H1 (cell line): ENCODE data around the gene PILRB. TPM values are rescaled to one million over a fixed set of nuclear protein-coding genes. Genes with fewer than 3 reads are reported as not detected.

Experiments
- CTCF ChIA-PET: fragments of 300-600 bp; sonication (Branson Sonifier 250); formaldehyde crosslinking; loops from one replicate; lab custom pipeline; 2021; ENCODE audit not compliant: partially characterized antibody; lab: Charles Lee
- POLR2A ChIA-PET: fragments of 300-600 bp; sonication (Branson Sonifier 250); formaldehyde crosslinking; loops from one replicate; lab custom pipeline; 2021; ENCODE audit warnings: inconsistent platforms; ENCODE audit not compliant: partially characterized antibody; lab: Charles Lee
- DNase-seq, 2 experiments: peaks; one replicate each; pipeline versions ENCODE4 v3.0.0 to v3.0.0-alpha.2; 2010 to 2022; ENCODE audit warnings: low spot score in 2 of 2, low read depth in 1 of 2, mixed read lengths in 1 of 2
- FAIRE-seq: peaks from 2 replicates; lab custom pipeline; 2011; peaks lifted over from hg19 to GRCh38; lab: Jason Lieb, UNC
- H2AFZ ChIP-seq: 2 replicates; pipeline ENCODE4 v1.8.1; 2012; ENCODE audit warnings: low read length, inconsistent platforms
- H2AK5ac ChIP-seq: 2 replicates; pipeline ENCODE4 v1.6.1; 2013; ENCODE audit warnings: low read depth, low read length
- H2BK120ac ChIP-seq: replicated peaks from 2 replicates; pipeline ENCODE3; 2013; ENCODE audit warnings: low read depth, low read length, inconsistent platforms
- H2BK12ac ChIP-seq: 2 replicates; pipeline ENCODE4 v1.6.1; 2013; ENCODE audit warnings: low read depth, low read length
- H2BK15ac ChIP-seq: 2 replicates; pipeline ENCODE4 v1.6.1; 2013; ENCODE audit warnings: low read length
- H2BK20ac ChIP-seq: 2 replicates; pipeline ENCODE4 v1.6.1; 2013; ENCODE audit warnings: low read length
- H2BK5ac ChIP-seq: 2 replicates; pipeline ENCODE4 v1.6.1; 2013; ENCODE audit warnings: low read depth, low read length
- H3K14ac ChIP-seq: 2 replicates; pipeline ENCODE4 v1.6.1; 2013; ENCODE audit warnings: inconsistent platforms; ENCODE audit not compliant: insufficient read length
- H3K18ac ChIP-seq: 2 replicates; pipeline ENCODE4 v1.6.1; 2013; ENCODE audit warnings: low read length; ENCODE audit errors: extremely low read depth
- H3K23ac ChIP-seq: 2 replicates; pipeline ENCODE4 v1.6.1; 2013; ENCODE audit warnings: inconsistent platforms; ENCODE audit not compliant: insufficient read length
- H3K23me2 ChIP-seq: 2 replicates; pipeline ENCODE4 v1.6.1; 2013; ENCODE audit warnings: low read depth, low read length
- H3K27ac ChIP-seq: 2 replicates; pipeline ENCODE4 v1.6.1; 2011; ENCODE audit warnings: low read depth, low read length, inconsistent platforms
- H3K27me3 ChIP-seq, 4 experiments: replicated peaks in 1 of 4; 1 replicate in 1 of 4; 2 replicates in 3 of 4; pipeline versions ENCODE4 v1.6.1 to v1.8.1; 2011 to 2013; ENCODE audit warnings: low read length in 3 of 4, mild to moderate bottlenecking in 3 of 4, inconsistent platforms in 2 of 4, mixed read lengths in 2 of 4, moderate library complexity in 1 of 4; ENCODE audit not compliant: control insufficient read depth in 3 of 4, insufficient read depth in 3 of 4; ENCODE audit errors: extremely low read depth in 1 of 4
- H3K36me3 ChIP-seq, 4 experiments: 2 replicates each; pipeline versions ENCODE4 v1.6.1 to v1.8.1; 2011 to 2013; ENCODE audit warnings: mild to moderate bottlenecking in 4 of 4, low read length in 3 of 4, moderate library complexity in 2 of 4, control low read depth in 1 of 4, inconsistent platforms in 1 of 4; ENCODE audit not compliant: insufficient read depth in 4 of 4, control insufficient read depth in 2 of 4
- H3K4ac ChIP-seq: replicated peaks from 2 replicates; pipeline ENCODE3; 2013; ENCODE audit warnings: low read length, low read depth, mixed read lengths, inconsistent platforms; ENCODE audit not compliant: insufficient read length
- H3K4me1 ChIP-seq, 4 experiments: replicated peaks in 1 of 4; 1 replicate in 1 of 4; 2 replicates in 3 of 4; pipeline versions ENCODE4 v1.6.1 to v1.8.1; 2011 to 2013; ENCODE audit warnings: low read length in 3 of 4, inconsistent platforms in 2 of 4, mixed read lengths in 1 of 4; ENCODE audit not compliant: insufficient read depth in 4 of 4, control insufficient read depth in 3 of 4
- H3K4me2 ChIP-seq, 2 experiments: 2 replicates each; pipeline versions ENCODE4 v1.6.1 to v1.8.1; 2011 to 2013; ENCODE audit warnings: low read depth in 2 of 2, low read length in 2 of 2, control low read depth in 1 of 2, inconsistent platforms in 1 of 2, mild to moderate bottlenecking in 1 of 2; ENCODE audit not compliant: insufficient read depth in 1 of 2
- H3K4me3 ChIP-seq, 4 experiments: fragments of 200-600, 300-600 bp in 1 of 4; sonication (generic), shearing (Covaris generic), sonication (Bioruptor Twin) in 1 of 4; 2 replicates each; pipeline versions ENCODE4 v1.5.1 to v1.8.1; 2011 to 2016; ENCODE audit warnings: low read length in 4 of 4, low read depth in 3 of 4, control low read depth in 2 of 4, inconsistent platforms in 2 of 4, mild to moderate bottlenecking in 2 of 4, mixed read lengths in 1 of 4, moderate library complexity in 1 of 4; ENCODE audit not compliant: insufficient read depth in 2 of 4; ENCODE audit errors: extremely low read depth in 1 of 4
- H3K56ac ChIP-seq: replicated peaks from 2 replicates; pipeline ENCODE3; 2013; ENCODE audit warnings: low read depth, mild to moderate bottlenecking, mixed read lengths, low read length, inconsistent platforms; ENCODE audit not compliant: insufficient read length
- H3K79me1 ChIP-seq: 2 replicates; pipeline ENCODE4 v1.6.1; 2013; ENCODE audit warnings: low read depth, low read length, control low read depth
- H3K79me2 ChIP-seq, 2 experiments: 2 replicates each; pipeline versions ENCODE4 v1.6.1 to v1.8.1; 2012 to 2013; ENCODE audit warnings: low read length in 2 of 2, mild to moderate bottlenecking in 2 of 2, inconsistent platforms in 1 of 2; ENCODE audit not compliant: insufficient read depth in 2 of 2, control insufficient read depth in 1 of 2
- H3K9ac ChIP-seq, 4 experiments: replicated peaks in 1 of 4; 1 replicate in 1 of 4; 2 replicates in 3 of 4; pipeline versions ENCODE4 v1.6.1 to v1.8.1; 2011 to 2013; ENCODE audit warnings: low read depth in 3 of 4, low read length in 3 of 4, control low read depth in 2 of 4, mild to moderate bottlenecking in 2 of 4, moderate library complexity in 2 of 4, inconsistent platforms in 1 of 4; ENCODE audit errors: extremely low read depth in 1 of 4
- H3K9me3 ChIP-seq, 2 experiments: 2 replicates each; pipeline versions ENCODE4 v1.6.1 to v1.8.1; 2012 to 2013; ENCODE audit warnings: mild to moderate bottlenecking in 2 of 2, moderate library complexity in 2 of 2, control low read depth in 1 of 2, inconsistent platforms in 1 of 2, low read depth in 1 of 2, low read length in 1 of 2, mixed read lengths in 1 of 2; ENCODE audit not compliant: insufficient read depth in 2 of 2
- H4K20me1 ChIP-seq, 2 experiments: replicated peaks in 1 of 2; 2 replicates each; pipeline versions ENCODE3 to v1.8.1; 2011 to 2013; ENCODE audit warnings: inconsistent platforms in 2 of 2, low read length in 2 of 2, mild to moderate bottlenecking in 1 of 2; ENCODE audit not compliant: insufficient read depth in 2 of 2, control insufficient read depth in 1 of 2
- H4K5ac ChIP-seq: 2 replicates; pipeline ENCODE4 v1.6.1; 2013; ENCODE audit warnings: low read length, low read depth, mixed read lengths, inconsistent platforms; ENCODE audit not compliant: insufficient read length
- H4K8ac ChIP-seq: 2 replicates; pipeline ENCODE4 v1.8.0; 2013; ENCODE audit warnings: mild to moderate bottlenecking, moderate library complexity, low read length, inconsistent platforms; ENCODE audit not compliant: insufficient read depth; ENCODE audit errors: extremely low read depth
- H4K91ac ChIP-seq: replicated peaks from 2 replicates; pipeline ENCODE3; 2013; ENCODE audit warnings: low read length, mixed read lengths, inconsistent platforms; ENCODE audit not compliant: insufficient read length
- KDM1A ChIP-seq: fragments of 200-600, 300-600 bp; sonication (generic); IDR thresholded peaks from 2 replicates; pipeline ENCODE4 v1.7.1; 2016; ENCODE audit warnings: mild to moderate bottlenecking, low read length, borderline replicate concordance
- MAX ChIP-seq: IDR thresholded peaks from 2 replicates; pipeline ENCODE4 v1.6.1; 2012; ENCODE audit warnings: inconsistent platforms
- POLR2AphosphoS5 ChIP-seq: IDR thresholded peaks from 2 replicates; pipeline ENCODE4 v1.6.1; 2011; ENCODE audit warnings: low read depth, low read length
- RAD21 ChIP-seq, 2 experiments: IDR thresholded peaks in 1 of 2; conservative IDR thresholded peaks in 1 of 2; 2 replicates each; pipeline ENCODE4 v1.6.1; 2011; ENCODE audit warnings: low read depth in 2 of 2, low read length in 2 of 2, improper control_type of control experiment in 1 of 2, inconsistent platforms in 1 of 2, mild to moderate bottlenecking in 1 of 2, moderate library complexity in 1 of 2
- SRF ChIP-seq: IDR thresholded peaks from 2 replicates; pipeline ENCODE4 v1.6.1; 2011; ENCODE audit warnings: mild to moderate bottlenecking, low read depth, low read length, moderate library complexity
- SUZ12 ChIP-seq: fragments of 200-600 bp; sonication (generic); IDR thresholded peaks from 2 replicates; pipeline ENCODE4 v1.6.1; 2012; ENCODE audit warnings: mild to moderate bottlenecking, inconsistent platforms, low read length, moderate library complexity, mixed read lengths
- TBP ChIP-seq: IDR thresholded peaks from 2 replicates; pipeline ENCODE4 v1.6.1; 2011; ENCODE audit warnings: low read depth, low read length, improper control_type of control experiment
- TCF12 ChIP-seq: IDR thresholded peaks from 2 replicates; pipeline ENCODE4 v1.6.1; 2011; ENCODE audit warnings: low read depth, mild to moderate bottlenecking, low read length
- TEAD4 ChIP-seq: IDR thresholded peaks from 2 replicates; pipeline ENCODE4 v1.6.1; 2012; ENCODE audit warnings: low read depth, low read length, inconsistent platforms, mixed read lengths
- WGBS, 2 experiments: shearing (Covaris generic) in 1 of 2; methylation state at CpG; one replicate each; pipeline versions ENCODE4 v1.1.6 to v1.1.7; 2013 to 2015; ENCODE audit warnings: low lambda C conversion rate in 2 of 2, mixed read lengths in 2 of 2, inconsistent platforms in 1 of 2, low coverage in 1 of 2, missing lambda C conversion rate in 1 of 2; ENCODE audit not compliant: insufficient replicate concordance in 2 of 2, insufficient coverage in 1 of 2, insufficient read length in 1 of 2; ENCODE audit errors: extremely low coverage in 1 of 2, missing lambda C conversion rate in 1 of 2; 5-methylcytosine and 5-hydroxymethylcytosine counted together
- polyA plus RNA-seq, 7 experiments: library from polyadenylated mRNA; depleted of rRNA in 3 of 7; stranded (reverse) in 5 of 7; unstranded in 2 of 7; fragments of >200 nt in 5 of 7; fragments of 200-250 nt in 2 of 7; gene quantifications; 1 replicate in 5 of 7; 2 replicates in 1 of 7; 4 replicates in 1 of 7; pipeline versions ENCODE4 v1.2.1 to v1.2.3, GENCODE V29; 2011 to 2013; ENCODE audit warnings: missing spikeins in 2 of 7, mixed read lengths in 2 of 7
- total RNA-seq: library from RNA; stranded (reverse); fragmentation: NEBNext Ultra II Directional; extraction: Animal tissue kit (Norgen Biotek cat#: 25700); gene quantifications from 2 replicates; pipeline ENCODE4 v1.2.1, GENCODE V29; 2021

PILRB gene
- total and polyA plus RNA-seq, 2 of the 8 experiments (the other 6 are each of a cell fraction or from before 2014, with no cell fraction given): 32.2 to 49.9 TPM

- H3K23ac ChIP-seq: no peak overlapping the region
- no peak overlapping the region for H3K4me3 ChIP-seq
- WGBS, 2 experiments: 86% methylated on average over 7 of the region's 13 CpGs; no CpG with 5 or more reads in 1 of the 2 experiments
- H3K27me3 ChIP-seq: peaks cover 0 to 2% (median 0%) of the 10 kb centered on the region in 4 experiments; a peak in 1 of 7 replicates
- H3K79me2 ChIP-seq: no peaks in the 10 kb centered on the region
- no peaks in the 10 kb centered on the region for H4K20me1 ChIP-seq
- H3K4me1 ChIP-seq: peaks cover 0 to 10% (median 5%) of the 10 kb centered on the region in 4 experiments; a peak in 6 of 7 replicates
- FAIRE-seq: no peak
- H4K8ac ChIP-seq: no peak overlapping the region
- no peak overlapping the region for H3K56ac ChIP-seq
- H3K4ac ChIP-seq: no peak overlapping the region
- POLR2A ChIA-PET: interaction anchor here (0.8 to 2.9 kb wide), 5 partner anchors 17 to 31 kb away, joined by 3 to 13 read pairs (median 5); partner anchors contain the start of gene ZCWPW1
- CTCF ChIA-PET: interaction anchor here (0.6 to 4.6 kb wide), 10 partner anchors 10 to 284 kb away, joined by 3 to 41 read pairs (median 4); no protein-coding TSS in a partner anchor
- H3K14ac ChIP-seq: no peak overlapping the region
- no peak overlapping the region for H2BK5ac ChIP-seq
- H2BK20ac ChIP-seq: peak overlapping the region; percentile 80; the same call in 1 of the 2 replicates
- H4K91ac ChIP-seq: no peak overlapping the region
- H3K9me3 ChIP-seq: no peaks in the 10 kb centered on the region
- no peak overlapping the region for H2AK5ac ChIP-seq
- no peaks in the 10 kb centered on the region for H3K36me3 ChIP-seq
- no peak overlapping the region for H3K18ac ChIP-seq
- H3K23me2 ChIP-seq: no peaks in the 10 kb centered on the region
- no peak overlapping the region for H3K9ac ChIP-seq
- H3K27ac ChIP-seq: no peak overlapping the region
- peak overlapping the region; percentile 79 for H2AFZ ChIP-seq
- H2BK120ac ChIP-seq: no peak overlapping the region
- no peaks in the 10 kb centered on the region for H3K79me1 ChIP-seq
- peak overlapping the region; percentile 29; the same call in 1 of the 2 replicates for H2BK15ac ChIP-seq
- H2BK12ac ChIP-seq: no peak overlapping the region
- DNase-seq: peak in 1 of 2 experiments; percentile 56
- no peak overlapping the region for H4K5ac ChIP-seq
- H3K4me2 ChIP-seq: no peak overlapping the region
- TF ChIP-seq MAX (no peak), KDM1A (no peak), TBP (no peak), POLR2AphosphoS5 (no peak), SRF (no peak), SUZ12 (no peak), TEAD4 (no peak), TCF12 (no peak), RAD21 (IDR thresholded peaks at IDR 0.05 in 1 of 2, conservative IDR thresholded peaks at IDR 0.05 in 1 of 2; ENCODE audit: low read depth in 2 of 2, low read length in 2 of 2) (peak in 1 of 2 experiments; percentile 3; a peak in 1 of 4 replicates)
Observed at GRCh38 chr7:100397315-100398081, 39.6 kb downstream of the PILRB start.
